ENCODE results near the gene BMP3. TPM values are rescaled to one million over a fixed set of nuclear protein-coding genes. Genes with fewer than 3 reads are reported as not detected.

The BMP3 gene
- total RNA-seq, 1 experiment from 2014 or later: not detected

- no peak for DNase-seq (ENCODE audit: low read depth, low spot score)
- in situ Hi-C loops (cut with HindIII; ENCODE audit: low pct_unique_long_range_greater_than_20kb, low sequenced_read_pairs): no loop called here
Observed at GRCh38 chr4:81084634-81085033, 54.1 kb downstream of the BMP3 start.

- no peak for DNase-seq (ENCODE audit: low read depth, low spot score)
- in situ Hi-C loops (cut with HindIII; ENCODE audit: low pct_unique_long_range_greater_than_20kb, low sequenced_read_pairs): no loop called here
Observed at GRCh38 chr4:81085291-81085690, 54.8 kb downstream of the BMP3 start.

- no peak for DNase-seq (ENCODE audit: low read depth, low spot score)
- in situ Hi-C loops (cut with HindIII; ENCODE audit: low pct_unique_long_range_greater_than_20kb, low sequenced_read_pairs): no loop called here
Observed at GRCh38 chr4:81085979-81086378, 55.5 kb downstream of the BMP3 start.

- in situ Hi-C loops (cut with HindIII; ENCODE audit: low pct_unique_long_range_greater_than_20kb, low sequenced_read_pairs): no loop called here
- DNase-seq (ENCODE audit: low read depth, low spot score): no peak
Observed at GRCh38 chr4:81093720-81094401, 63.4 kb downstream of the BMP3 start.

GRCh38 chr4:81095389-81095788 is 64.9 kb downstream of the BMP3 start:
- in situ Hi-C loops (cut with HindIII; ENCODE audit: low pct_unique_long_range_greater_than_20kb, low sequenced_read_pairs): no loop called here
- no peak for DNase-seq (ENCODE audit: low read depth, low spot score)

- in situ Hi-C loops (cut with HindIII; ENCODE audit: low pct_unique_long_range_greater_than_20kb, low sequenced_read_pairs): no loop called here
- no peak for DNase-seq (ENCODE audit: low read depth, low spot score)
Observed at GRCh38 chr4:81096566-81096965, 66.1 kb downstream of the BMP3 start.

- DNase-seq (ENCODE audit: low read depth, low spot score): no peak
- in situ Hi-C loops (cut with HindIII; ENCODE audit: low pct_unique_long_range_greater_than_20kb, low sequenced_read_pairs): no loop called here
Observed at GRCh38 chr4:81102107-81102506, 71.6 kb downstream of the BMP3 start.

GRCh38 chr4:81106150-81106549 is 75.6 kb downstream of the BMP3 start:
- DNase-seq (ENCODE audit: low read depth, low spot score): no peak
- in situ Hi-C loops (cut with HindIII; ENCODE audit: low pct_unique_long_range_greater_than_20kb, low sequenced_read_pairs): no loop called here

Other genes starting within 250 kb of the BMP3 start
- gene PRKG2, start 184.5 kb downstream of the BMP3 start, total RNA-seq (2014; rRNA removed; shearing (Covaris generic)): not detected in 2 replicates

Measured in SK-MEL-5 (cell line).